Thyroid gland (tissue), 4 donors: ENCODE data around the gene ZNF135. TPM values are rescaled to one million over a fixed set of nuclear protein-coding genes. Genes with fewer than 3 reads are reported as not detected.

Source experiments
- DNase-seq, 2 donors: peaks; one replicate each; pipeline ENCODE4 v3.0.0-alpha.2; 2019
- H3K27ac ChIP-seq, 3 donors: fragments of 200-600 bp; sonication (generic); 1 replicate in 2 of 3; 2 replicates in 1 of 3; pipeline ENCODE4 v1.5.1; 2016 to 2019; ENCODE audit warnings: mild to moderate bottlenecking in 1 of 3, moderate library complexity in 1 of 3
- H3K27me3 ChIP-seq: fragments of 200-600 bp; sonication (generic); one replicate; pipeline ENCODE4 v1.5.1; 2019
- H3K36me3 ChIP-seq, 2 donors: fragments of 200-600 bp; sonication (generic); one replicate each; pipeline ENCODE4 v1.5.1; 2016 to 2019
- H3K4me1 ChIP-seq, 2 donors: fragments of 200-600 bp; sonication (generic); one replicate each; pipeline ENCODE4 v1.5.1; 2017 to 2019
- H3K4me3 ChIP-seq, 3 donors: fragments of 200-600 bp; sonication (generic); replicated peaks in 1 of 3; 1 replicate in 2 of 3; 2 replicates in 1 of 3; pipeline ENCODE4 v1.5.1; 2016; ENCODE audit warnings: mild to moderate bottlenecking in 1 of 3
- H3K9me3 ChIP-seq: fragments of 200-600 bp; sonication (generic); one replicate; pipeline ENCODE4 v1.5.1; 2017
- POLR2A ChIP-seq, 2 donors: fragments of 450-650 bp; IDR thresholded peaks; one replicate each; pipeline ENCODE4 v1.6.1; 2017; ENCODE audit warnings: antibody characterized with exemption in 2 of 2, mild to moderate bottlenecking in 2 of 2, moderate library complexity in 1 of 2
- WGBS, 2 donors: methylation state at CpG; one replicate each; pipeline ENCODE4 v1.1.5; 2017; 5-methylcytosine and 5-hydroxymethylcytosine counted together
- intact Hi-C: fragments of 100-400 bp; cut with DNase I; formaldehyde crosslinking; loops from one replicate; pipeline ENCODE4 v1.15.1; 2023
- total RNA-seq, 4 donors: library from RNA; depleted of rRNA; stranded (reverse); fragments of >200 nt; gene quantifications; one replicate each; pipeline ENCODE4 v1.2.3, GENCODE V29; 2016
- TF ChIP-seq, protein P1 (sequence below), 6 experiments: fragments of 200-600 bp in 3 of 6; fragments of 450-650 bp in 3 of 6; sonication (generic) in 3 of 6; IDR thresholded peaks; one replicate each; pipeline ENCODE4 v1.5.1; 2016 to 2019; ENCODE audit warnings: antibody characterized with exemption in 6 of 6, mild to moderate bottlenecking in 2 of 6, inconsistent platforms in 1 of 6, moderate library complexity in 1 of 6

Gene ZNF135
- total RNA-seq, 4 donors from 2014 or later: 12.6 to 22.9 (median 18.1) TPM

DNA sequence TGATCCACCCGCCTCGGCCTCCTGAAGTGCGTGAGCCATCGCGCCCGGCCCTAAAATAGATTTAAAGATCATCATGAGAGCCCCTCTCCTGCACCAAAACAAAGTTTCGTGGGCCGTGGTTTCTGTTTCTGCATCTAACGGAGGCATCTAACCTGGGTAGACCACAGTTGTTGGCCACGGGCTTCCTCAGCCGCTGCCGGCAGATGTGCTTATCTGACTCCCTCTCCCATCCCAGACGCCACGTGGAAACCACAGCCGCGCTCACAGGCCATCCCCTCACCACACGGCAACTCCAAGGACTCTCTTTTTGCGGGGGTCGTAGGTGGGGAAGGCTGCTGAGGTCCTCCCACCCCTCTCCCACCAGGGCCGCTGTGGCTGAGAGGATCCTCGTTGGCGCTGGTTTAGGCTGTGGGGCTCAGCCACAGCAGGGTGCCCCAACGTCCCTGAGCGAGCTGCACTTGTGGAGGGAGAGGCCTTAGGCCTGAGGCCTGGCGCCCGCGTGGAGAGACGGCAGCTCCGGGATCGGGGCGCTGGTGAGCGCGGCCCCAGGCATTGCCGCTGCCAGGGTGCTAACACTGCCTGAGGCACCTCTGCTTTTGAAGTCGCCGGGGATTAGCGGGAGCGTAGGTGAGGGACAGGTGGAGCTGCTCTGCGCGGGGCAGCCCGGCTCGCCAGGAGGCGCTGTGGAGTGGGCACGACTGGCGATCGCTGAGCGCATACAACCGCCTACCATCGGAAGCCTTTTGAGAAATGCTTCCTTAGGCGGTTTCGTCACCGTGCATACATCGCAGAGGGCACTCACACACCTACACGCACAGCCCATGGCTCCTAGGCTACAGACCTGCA is 16.4 kb upstream of the ZNF135 start:
- H3K4me1 ChIP-seq: peaks cover 0 to 6% of the 10 kb centered on the region in 2 donors
- no peak overlapping the region for H3K27ac ChIP-seq
- H3K9me3 ChIP-seq: no peaks in the 10 kb centered on the region
- no peak for TF ChIP-seq POLR2A (IDR thresholded peaks at IDR 0.05)
- TF ChIP-seq, protein P1, sequence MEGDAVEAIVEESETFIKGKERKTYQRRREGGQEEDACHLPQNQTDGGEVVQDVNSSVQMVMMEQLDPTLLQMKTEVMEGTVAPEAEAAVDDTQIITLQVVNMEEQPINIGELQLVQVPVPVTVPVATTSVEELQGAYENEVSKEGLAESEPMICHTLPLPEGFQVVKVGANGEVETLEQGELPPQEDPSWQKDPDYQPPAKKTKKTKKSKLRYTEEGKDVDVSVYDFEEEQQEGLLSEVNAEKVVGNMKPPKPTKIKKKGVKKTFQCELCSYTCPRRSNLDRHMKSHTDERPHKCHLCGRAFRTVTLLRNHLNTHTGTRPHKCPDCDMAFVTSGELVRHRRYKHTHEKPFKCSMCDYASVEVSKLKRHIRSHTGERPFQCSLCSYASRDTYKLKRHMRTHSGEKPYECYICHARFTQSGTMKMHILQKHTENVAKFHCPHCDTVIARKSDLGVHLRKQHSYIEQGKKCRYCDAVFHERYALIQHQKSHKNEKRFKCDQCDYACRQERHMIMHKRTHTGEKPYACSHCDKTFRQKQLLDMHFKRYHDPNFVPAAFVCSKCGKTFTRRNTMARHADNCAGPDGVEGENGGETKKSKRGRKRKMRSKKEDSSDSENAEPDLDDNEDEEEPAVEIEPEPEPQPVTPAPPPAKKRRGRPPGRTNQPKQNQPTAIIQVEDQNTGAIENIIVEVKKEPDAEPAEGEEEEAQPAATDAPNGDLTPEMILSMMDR (IDR thresholded peaks at IDR 0.05): peak in 4 of 6 experiments; percentile 27 to 53 (median 46)
- peak; percentile 58 for DNase-seq
- no peaks in the 10 kb centered on the region for H3K36me3 ChIP-seq
- H3K27me3 ChIP-seq: no peaks in the 10 kb centered on the region
- WGBS, 2 donors: 49 to 52% methylated on average over 36 to 37 of the region's 54 CpGs
- H3K4me3 ChIP-seq: no peak overlapping the region
- intact Hi-C loops: no loop called here

DNA sequence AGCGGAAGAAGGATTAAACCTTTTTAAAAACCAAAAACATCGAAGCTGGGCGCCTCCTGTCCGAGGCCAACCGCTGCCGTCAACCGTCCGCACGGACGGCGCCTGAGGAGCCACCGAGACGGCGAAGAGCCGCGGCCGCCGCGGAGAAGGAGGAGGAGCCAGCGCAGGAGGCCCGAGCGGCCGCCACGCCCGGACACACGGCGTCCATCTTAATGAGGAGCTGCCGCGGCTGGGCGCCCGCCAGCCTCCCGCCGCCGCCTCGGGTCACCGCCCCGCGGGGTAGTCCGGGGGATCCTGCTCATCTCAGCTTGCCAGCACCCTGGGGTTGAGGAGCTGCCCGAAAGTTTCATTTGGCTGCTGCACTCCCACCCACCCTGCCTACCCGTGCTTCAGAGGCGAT is 14.7 kb upstream of the ZNF135 start:
- Histone ChIP-seq H3K27ac (no peak overlapping the region), H3K4me3 (no peak overlapping the region), H3K36me3 (no peaks in the 10 kb centered on the region), H3K9me3 (no peaks in the 10 kb centered on the region), H3K4me1 (no peaks in the 10 kb centered on the region), H3K27me3 (no peaks in the 10 kb centered on the region)
- TF ChIP-seq POLR2A (IDR thresholded peaks at IDR 0.05): no peak
- TF ChIP-seq, protein P1 (IDR thresholded peaks at IDR 0.05): no peak
- 61 to 62% methylated on average over 32 to 39 of the region's 42 CpGs for WGBS, 2 donors
- no peak for DNase-seq
- intact Hi-C loops: no loop called here

DNA sequence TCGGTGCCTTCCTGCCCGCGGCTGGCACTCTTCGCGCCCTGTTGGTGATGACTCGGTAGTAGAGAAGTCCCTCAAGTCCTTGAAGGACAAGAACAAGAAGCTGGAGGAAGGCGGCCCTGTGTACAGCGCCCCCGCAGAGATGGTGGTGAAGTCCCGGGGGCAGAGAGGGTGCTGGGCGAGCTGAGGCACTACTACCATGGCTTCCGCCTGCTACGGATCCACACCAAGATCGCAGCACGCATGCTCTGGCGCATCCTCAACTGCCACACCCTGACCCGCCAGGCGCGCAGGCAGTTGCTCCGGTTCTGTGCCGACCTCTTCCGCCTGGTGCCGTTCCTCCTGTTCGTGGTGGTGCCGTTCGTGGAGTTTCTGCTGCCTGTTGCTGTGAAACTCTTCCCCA is 14.2 kb upstream of the ZNF135 start:
- H3K9me3 ChIP-seq: no peaks in the 10 kb centered on the region

DNA sequence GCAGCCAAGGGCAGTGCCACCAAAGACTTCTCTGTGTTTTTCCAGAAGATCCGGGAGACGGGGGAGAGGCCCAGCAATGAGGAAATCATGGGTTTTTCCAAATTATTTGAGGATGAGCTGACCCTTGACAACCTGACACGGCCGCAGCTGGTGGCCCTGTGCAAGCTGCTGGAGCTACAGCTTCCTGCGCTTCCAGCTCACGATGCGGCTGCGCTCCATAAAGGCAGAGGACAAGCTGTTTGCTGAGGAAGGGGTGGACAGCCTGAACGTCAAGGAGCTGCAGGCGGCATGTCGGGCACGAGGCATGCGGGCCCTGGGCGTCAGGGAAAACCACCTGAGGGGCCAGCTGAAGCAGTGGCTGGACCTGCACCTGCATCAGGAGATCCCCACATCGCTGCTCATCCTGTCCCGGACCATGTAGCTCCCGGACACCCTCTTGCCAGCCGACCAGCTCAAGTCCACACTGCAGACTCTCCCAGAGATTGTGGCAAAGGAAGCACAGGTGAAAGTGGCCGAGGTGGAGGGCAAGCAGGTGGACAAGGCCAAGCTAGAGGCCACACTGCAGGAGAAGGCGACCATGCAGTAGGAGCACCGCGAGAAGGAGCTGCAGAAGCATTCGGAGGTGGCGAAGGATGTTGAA is 13.6 kb upstream of the ZNF135 start:
- Histone ChIP-seq H3K27ac (no peak overlapping the region), H3K4me3 (no peak overlapping the region), H3K36me3 (no peaks in the 10 kb centered on the region), H3K9me3 (no peaks in the 10 kb centered on the region), H3K4me1 (no peaks in the 10 kb centered on the region), H3K27me3 (no peaks in the 10 kb centered on the region)
- DNase-seq: no peak
- TF ChIP-seq, protein P1 (IDR thresholded peaks at IDR 0.05): no peak
- intact Hi-C loops: no loop called here
- WGBS, 2 donors: 97 to 98% methylated on average over 24 of the region's 24 CpGs

More for the DNA sequence above, 14.2 kb upstream of the ZNF135 start:
- DNase-seq: no peak
- intact Hi-C loops: no loop called here
- 97 to 98% methylated on average over 16 of the region's 26 CpGs for WGBS, 2 donors
- Histone ChIP-seq H3K4me3 (no peak overlapping the region), H3K36me3 (no peaks in the 10 kb centered on the region), H3K4me1 (no peaks in the 10 kb centered on the region), H3K27ac (no peak overlapping the region), H3K27me3 (no peaks in the 10 kb centered on the region)
- TF ChIP-seq POLR2A (IDR thresholded peaks at IDR 0.05): no peak
- TF ChIP-seq, protein P1 (IDR thresholded peaks at IDR 0.05): no peak

DNA sequence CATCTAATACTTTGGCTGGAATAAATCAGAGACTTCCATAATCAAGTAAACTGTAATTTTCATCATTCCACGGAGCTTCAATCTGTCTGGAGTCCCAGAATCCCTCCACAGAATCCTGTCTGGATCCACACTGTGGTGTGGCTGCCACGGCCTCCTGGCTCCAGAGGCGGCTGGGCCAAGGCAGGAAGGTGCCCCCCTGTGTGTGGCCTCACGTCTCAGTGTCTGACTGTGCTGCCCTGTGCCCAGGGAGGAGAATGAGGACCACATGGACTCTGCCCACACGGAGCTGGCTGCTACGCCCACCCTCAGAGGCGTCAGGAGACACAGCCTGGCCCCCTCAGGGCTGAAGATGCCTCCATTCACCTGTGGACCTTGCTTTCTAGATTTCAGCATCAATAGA is 12.2 kb upstream of the ZNF135 start:
- no peak for DNase-seq
- Histone ChIP-seq H3K4me1 (no peaks in the 10 kb centered on the region), H3K4me3 (no peak overlapping the region), H3K9me3 (no peaks in the 10 kb centered on the region), H3K27me3 (no peaks in the 10 kb centered on the region), H3K27ac (no peak overlapping the region), H3K36me3 (no peaks in the 10 kb centered on the region)
- TF ChIP-seq, protein P1 (IDR thresholded peaks at IDR 0.05): no peak
- no peak for TF ChIP-seq POLR2A (IDR thresholded peaks at IDR 0.05)
- 92 to 100% methylated on average over 2 to 7 of the region's 7 CpGs for WGBS, 2 donors
- intact Hi-C loops: no loop called here
